Astrocyte (in vitro differentiated cells and primary cell): Measurements from ENCODE around the gene CSF1R. TPM values are rescaled to one million over a fixed set of nuclear protein-coding genes. Genes with fewer than 3 reads are reported as not detected.

Source experiments
- DNase-seq: peaks from one replicate; pipeline ENCODE4 v3.0.0-alpha.2; 2010; ENCODE audit warnings: low read depth
- FAIRE-seq: peaks from 2 replicates; lab custom pipeline; 2011; peaks lifted over from hg19 to GRCh38; lab: Jason Lieb, UNC
- H2AFZ ChIP-seq: 2 replicates; pipeline ENCODE4 v1.6.0; 2012; ENCODE audit warnings: low read depth, low read length, inconsistent platforms
- H3K27ac ChIP-seq: 2 replicates; pipeline ENCODE4 v1.5.1; 2011; ENCODE audit warnings: low read depth, low read length, inconsistent platforms
- H3K27me3 ChIP-seq: 2 replicates; pipeline ENCODE4 v1.6.0; 2011; ENCODE audit warnings: low read length, inconsistent platforms; ENCODE audit not compliant: insufficient read depth
- H3K36me3 ChIP-seq: 2 replicates; pipeline ENCODE4 v1.5.1; 2011; ENCODE audit warnings: low read length, inconsistent platforms; ENCODE audit not compliant: insufficient read depth
- H3K4me1 ChIP-seq: 2 replicates; pipeline ENCODE4 v1.5.1; 2011; ENCODE audit warnings: low read length, inconsistent platforms; ENCODE audit not compliant: insufficient read depth
- H3K4me2 ChIP-seq: 2 replicates; pipeline ENCODE4 v1.6.0; 2012; ENCODE audit warnings: low read length, inconsistent platforms
- H3K4me3 ChIP-seq: 2 replicates; pipeline ENCODE4 v1.5.1; 2011; ENCODE audit warnings: low read depth, mild to moderate bottlenecking, low read length, inconsistent platforms; ENCODE audit not compliant: insufficient read depth
- H3K79me2 ChIP-seq: 2 replicates; pipeline ENCODE4 v1.6.0; 2012; ENCODE audit warnings: mild to moderate bottlenecking, low read length, inconsistent platforms; ENCODE audit not compliant: insufficient read depth
- H3K9ac ChIP-seq: 2 replicates; pipeline ENCODE4 v1.6.0; 2012; ENCODE audit warnings: mild to moderate bottlenecking, low read length, inconsistent platforms
- H3K9me3 ChIP-seq: 2 replicates; pipeline ENCODE4 v1.5.1; 2012; ENCODE audit warnings: low read depth, mild to moderate bottlenecking, low read length, inconsistent platforms; ENCODE audit not compliant: insufficient read depth
- H4K20me1 ChIP-seq: 2 replicates; pipeline ENCODE4 v1.6.0; 2012; ENCODE audit warnings: low read length, inconsistent platforms; ENCODE audit not compliant: insufficient read depth
- H3K27ac Mint-ChIP-seq: one replicate; pipeline ENCODE4 v1.8.0; 2021; ENCODE audit warnings: mild to moderate bottlenecking, mixed read lengths; ENCODE audit not compliant: unreplicated experiment
- H3K27me3 Mint-ChIP-seq: one replicate; pipeline ENCODE4 v1.8.0; 2021; ENCODE audit warnings: low read depth, mixed read lengths; ENCODE audit not compliant: unreplicated experiment
- H3K36me3 Mint-ChIP-seq: one replicate; pipeline ENCODE4 v1.8.0; 2021; ENCODE audit warnings: low read depth, mixed read lengths; ENCODE audit not compliant: unreplicated experiment
- H3K4me1 Mint-ChIP-seq: one replicate; pipeline ENCODE4 v1.8.0; 2021; ENCODE audit warnings: low read depth, mixed read lengths; ENCODE audit not compliant: unreplicated experiment
- H3K4me3 Mint-ChIP-seq: one replicate; pipeline ENCODE4 v1.8.0; 2021; ENCODE audit warnings: mild to moderate bottlenecking, moderate library complexity, mixed read lengths; ENCODE audit not compliant: unreplicated experiment
- H3K9me3 Mint-ChIP-seq: one replicate; pipeline ENCODE4 v1.8.0; 2021; ENCODE audit warnings: mild to moderate bottlenecking, mixed read lengths; ENCODE audit not compliant: unreplicated experiment
- EZH2 ChIP-seq: IDR thresholded peaks from 2 replicates; pipeline ENCODE4 v1.6.1; 2012; ENCODE audit warnings: mild to moderate bottlenecking, low read length, inconsistent platforms; ENCODE audit not compliant: insufficient read depth
- total RNA-seq: library from RNA; stranded (reverse); gene quantifications from 2 replicates; pipeline ENCODE4 v1.2.1, GENCODE V29; 2021
- TF ChIP-seq, protein P1 (sequence below): IDR thresholded peaks from 2 replicates; pipeline ENCODE4 v1.5.1; 2011; ENCODE audit warnings: low read depth, mild to moderate bottlenecking, inconsistent platforms, low read length, moderate library complexity; ENCODE audit not compliant: insufficient read depth

The CSF1R gene
- total RNA-seq, 1 donor from 2014 or later = 1.4 TPM

- H3K79me2 ChIP-seq = peaks cover 56% of the 10 kb centered on the region
- peaks cover 64% of the 10 kb centered on the region for H3K36me3 ChIP-seq
- H3K9ac ChIP-seq = no peak overlapping the region
- Mint-ChIP-seq H3K27me3 (no peaks in the 10 kb centered on the region), H3K4me1 (peaks cover 10% of the 10 kb centered on the region), H3K9me3 (peaks cover 9% of the 10 kb centered on the region), H3K4me3 (no peak overlapping the region), H3K36me3 (peaks cover 45% of the 10 kb centered on the region), H3K27ac (no peak overlapping the region)
- no peak overlapping the region for H3K27ac ChIP-seq
- H3K4me1 ChIP-seq = peaks cover 10% of the 10 kb centered on the region
- FAIRE-seq (no peak), DNase-seq (no peak)
- no peak overlapping the region for H2AFZ ChIP-seq
- TF ChIP-seq, protein P1, sequence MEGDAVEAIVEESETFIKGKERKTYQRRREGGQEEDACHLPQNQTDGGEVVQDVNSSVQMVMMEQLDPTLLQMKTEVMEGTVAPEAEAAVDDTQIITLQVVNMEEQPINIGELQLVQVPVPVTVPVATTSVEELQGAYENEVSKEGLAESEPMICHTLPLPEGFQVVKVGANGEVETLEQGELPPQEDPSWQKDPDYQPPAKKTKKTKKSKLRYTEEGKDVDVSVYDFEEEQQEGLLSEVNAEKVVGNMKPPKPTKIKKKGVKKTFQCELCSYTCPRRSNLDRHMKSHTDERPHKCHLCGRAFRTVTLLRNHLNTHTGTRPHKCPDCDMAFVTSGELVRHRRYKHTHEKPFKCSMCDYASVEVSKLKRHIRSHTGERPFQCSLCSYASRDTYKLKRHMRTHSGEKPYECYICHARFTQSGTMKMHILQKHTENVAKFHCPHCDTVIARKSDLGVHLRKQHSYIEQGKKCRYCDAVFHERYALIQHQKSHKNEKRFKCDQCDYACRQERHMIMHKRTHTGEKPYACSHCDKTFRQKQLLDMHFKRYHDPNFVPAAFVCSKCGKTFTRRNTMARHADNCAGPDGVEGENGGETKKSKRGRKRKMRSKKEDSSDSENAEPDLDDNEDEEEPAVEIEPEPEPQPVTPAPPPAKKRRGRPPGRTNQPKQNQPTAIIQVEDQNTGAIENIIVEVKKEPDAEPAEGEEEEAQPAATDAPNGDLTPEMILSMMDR = no peak
- no peak for TF ChIP-seq EZH2
- H3K9me3 ChIP-seq = peaks cover 5% of the 10 kb centered on the region
- peaks cover 28% of the 10 kb centered on the region for H4K20me1 ChIP-seq
- H3K27me3 ChIP-seq = no peaks in the 10 kb centered on the region
- H3K4me2 ChIP-seq = no peak overlapping the region
- H3K4me3 ChIP-seq = no peak overlapping the region
These were observed 71.9 kb downstream of the CSF1R start for GRCh38 chr5:150014456-150014855.

GRCh38 chr5:150013931-150014330 is 72.4 kb downstream of the CSF1R start:
- peaks cover 43% of the 10 kb centered on the region for H3K36me3 Mint-ChIP-seq
- H3K9me3 Mint-ChIP-seq = peaks cover 9% of the 10 kb centered on the region
- no peak overlapping the region for H3K27ac Mint-ChIP-seq
- no peak for TF ChIP-seq EZH2
- TF ChIP-seq, protein P1 = no peak
- no peak overlapping the region for H3K4me3 Mint-ChIP-seq
- peaks cover 12% of the 10 kb centered on the region for H3K4me1 Mint-ChIP-seq
- no peaks in the 10 kb centered on the region for H3K27me3 Mint-ChIP-seq
- no peak overlapping the region for H3K9ac ChIP-seq
- H3K4me2 ChIP-seq = no peak overlapping the region
- no peak overlapping the region for H2AFZ ChIP-seq
- FAIRE-seq = no peak
- peaks cover 10% of the 10 kb centered on the region for H3K4me1 ChIP-seq
- H3K9me3 ChIP-seq = peaks cover 5% of the 10 kb centered on the region
- no peaks in the 10 kb centered on the region for H3K27me3 ChIP-seq
- H4K20me1 ChIP-seq = peaks cover 32% of the 10 kb centered on the region
- H3K4me3 ChIP-seq = no peak overlapping the region
- peaks cover 59% of the 10 kb centered on the region for H3K36me3 ChIP-seq
- peaks cover 61% of the 10 kb centered on the region for H3K79me2 ChIP-seq
- H3K27ac ChIP-seq = no peak overlapping the region
- no peak for DNase-seq

GRCh38 chr5:150009671-150010387 is 76.5 kb downstream of the CSF1R start:
- Histone ChIP-seq H3K4me1 (no peaks in the 10 kb centered on the region), H4K20me1 (peaks cover 50% of the 10 kb centered on the region), H3K4me3 (no peak overlapping the region), H2AFZ (no peak overlapping the region), H3K9ac (no peak overlapping the region), H3K36me3 (peaks cover 65% of the 10 kb centered on the region), H3K27me3 (no peaks in the 10 kb centered on the region), H3K27ac (no peak overlapping the region), H3K4me2 (no peak overlapping the region), H3K79me2 (peaks cover 78% of the 10 kb centered on the region), H3K9me3 (no peaks in the 10 kb centered on the region)
- H3K27ac Mint-ChIP-seq = no peak overlapping the region
- no peak overlapping the region for H3K4me3 Mint-ChIP-seq
- DNase-seq (peak; percentile 41), FAIRE-seq (no peak)
- no peaks in the 10 kb centered on the region for H3K27me3 Mint-ChIP-seq
- H3K9me3 Mint-ChIP-seq = peaks cover 2% of the 10 kb centered on the region
- H3K36me3 Mint-ChIP-seq = peaks cover 31% of the 10 kb centered on the region
- H3K4me1 Mint-ChIP-seq = peaks cover 13% of the 10 kb centered on the region
- TF ChIP-seq EZH2 = no peak
- TF ChIP-seq, protein P1 = no peak
